ENCODE data around the gene P4HA2.

P4HA2 gene

DNA sequence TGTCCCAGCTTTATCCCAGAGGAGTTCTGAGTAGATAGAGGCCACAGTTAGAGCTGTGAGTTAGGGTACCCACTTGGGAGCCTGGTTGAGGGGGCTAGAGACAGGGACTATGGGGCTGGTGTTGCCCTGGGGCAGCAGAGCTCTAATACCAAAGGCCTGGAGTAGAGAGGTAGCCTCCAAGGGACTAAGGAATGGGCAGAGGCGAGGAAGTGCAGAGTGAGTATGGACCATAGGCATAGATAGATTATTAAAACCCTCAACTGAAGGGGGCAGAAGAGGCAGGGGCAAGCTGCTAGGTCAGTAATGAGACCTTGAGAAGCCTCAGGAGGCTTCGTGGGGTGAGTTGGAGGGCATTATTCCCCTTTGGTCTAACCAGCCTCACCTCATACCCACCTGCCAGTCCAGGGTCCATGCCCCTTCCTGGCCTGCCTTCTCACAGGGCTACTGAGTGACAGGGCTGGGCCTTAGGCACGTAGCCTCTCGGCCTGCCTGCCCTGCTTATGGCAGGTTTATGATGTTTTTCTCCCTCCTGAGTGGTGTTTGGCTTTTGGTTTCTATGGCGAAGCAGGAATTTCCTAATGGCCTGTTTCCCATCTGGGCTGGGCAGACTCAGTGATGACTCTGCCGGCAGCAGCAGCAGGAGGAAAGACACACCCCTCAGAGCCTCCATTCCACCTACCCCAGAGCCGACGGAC, 37.8 kb upstream of the P4HA2 start:
- in situ Hi-C loops (cut with HindIII; ENCODE audit: low sequenced_read_pairs): no loop called here
- TF ChIP-seq, protein P1, sequence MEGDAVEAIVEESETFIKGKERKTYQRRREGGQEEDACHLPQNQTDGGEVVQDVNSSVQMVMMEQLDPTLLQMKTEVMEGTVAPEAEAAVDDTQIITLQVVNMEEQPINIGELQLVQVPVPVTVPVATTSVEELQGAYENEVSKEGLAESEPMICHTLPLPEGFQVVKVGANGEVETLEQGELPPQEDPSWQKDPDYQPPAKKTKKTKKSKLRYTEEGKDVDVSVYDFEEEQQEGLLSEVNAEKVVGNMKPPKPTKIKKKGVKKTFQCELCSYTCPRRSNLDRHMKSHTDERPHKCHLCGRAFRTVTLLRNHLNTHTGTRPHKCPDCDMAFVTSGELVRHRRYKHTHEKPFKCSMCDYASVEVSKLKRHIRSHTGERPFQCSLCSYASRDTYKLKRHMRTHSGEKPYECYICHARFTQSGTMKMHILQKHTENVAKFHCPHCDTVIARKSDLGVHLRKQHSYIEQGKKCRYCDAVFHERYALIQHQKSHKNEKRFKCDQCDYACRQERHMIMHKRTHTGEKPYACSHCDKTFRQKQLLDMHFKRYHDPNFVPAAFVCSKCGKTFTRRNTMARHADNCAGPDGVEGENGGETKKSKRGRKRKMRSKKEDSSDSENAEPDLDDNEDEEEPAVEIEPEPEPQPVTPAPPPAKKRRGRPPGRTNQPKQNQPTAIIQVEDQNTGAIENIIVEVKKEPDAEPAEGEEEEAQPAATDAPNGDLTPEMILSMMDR (IDR thresholded peaks at IDR 0.05; ENCODE audit: low read depth, low read length, missing control alignments): no peak
- no peak overlapping the region for H3K4me3 ChIP-seq (ENCODE audit: low read depth, low read length)
- peak; percentile 89 for DNase-seq (ENCODE audit: low read depth)

DNA sequence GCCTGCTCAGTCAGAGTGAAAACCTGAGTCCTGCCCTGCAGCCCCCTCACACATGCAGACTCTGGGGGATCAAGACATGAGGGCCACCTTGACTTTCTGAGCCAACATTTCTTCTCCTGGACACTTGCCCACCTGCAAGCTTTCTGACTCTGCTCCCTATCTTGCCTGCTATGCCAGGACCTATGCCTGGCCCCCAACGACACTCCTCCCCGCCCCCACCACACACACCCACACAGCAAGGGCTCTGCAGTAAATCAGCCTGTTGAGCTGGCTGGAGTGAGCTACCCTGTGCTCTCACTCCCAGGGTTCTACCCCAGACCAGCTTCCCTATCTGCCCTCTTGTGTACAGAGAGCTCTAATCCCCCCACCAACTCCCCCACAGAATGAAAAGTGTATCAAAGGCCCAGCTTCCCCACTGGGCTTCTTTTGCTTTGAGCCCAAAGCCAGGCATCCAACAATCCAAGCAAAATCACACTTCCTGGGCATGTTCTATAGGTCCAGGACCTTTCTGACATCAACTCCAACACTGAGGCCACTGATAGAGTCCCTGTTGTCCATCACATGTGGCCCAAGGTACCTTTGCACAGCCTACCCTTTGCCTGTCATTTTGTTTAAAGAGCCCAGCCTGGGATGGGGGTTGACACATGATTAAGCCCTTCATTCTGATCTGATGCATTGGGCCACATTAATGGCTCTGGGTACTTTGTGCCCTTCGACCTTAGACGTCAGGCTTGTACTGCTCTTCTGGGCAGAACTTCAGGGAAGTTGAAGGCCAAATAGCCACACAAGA, 37.1 kb upstream of the P4HA2 start:
- DNase-seq (ENCODE audit: low read depth): no peak
- in situ Hi-C loops (cut with HindIII; ENCODE audit: low sequenced_read_pairs): loop anchor here (5.0 kb wide), 1 partner anchor 72 kb away; no protein-coding TSS in a partner anchor

DNA sequence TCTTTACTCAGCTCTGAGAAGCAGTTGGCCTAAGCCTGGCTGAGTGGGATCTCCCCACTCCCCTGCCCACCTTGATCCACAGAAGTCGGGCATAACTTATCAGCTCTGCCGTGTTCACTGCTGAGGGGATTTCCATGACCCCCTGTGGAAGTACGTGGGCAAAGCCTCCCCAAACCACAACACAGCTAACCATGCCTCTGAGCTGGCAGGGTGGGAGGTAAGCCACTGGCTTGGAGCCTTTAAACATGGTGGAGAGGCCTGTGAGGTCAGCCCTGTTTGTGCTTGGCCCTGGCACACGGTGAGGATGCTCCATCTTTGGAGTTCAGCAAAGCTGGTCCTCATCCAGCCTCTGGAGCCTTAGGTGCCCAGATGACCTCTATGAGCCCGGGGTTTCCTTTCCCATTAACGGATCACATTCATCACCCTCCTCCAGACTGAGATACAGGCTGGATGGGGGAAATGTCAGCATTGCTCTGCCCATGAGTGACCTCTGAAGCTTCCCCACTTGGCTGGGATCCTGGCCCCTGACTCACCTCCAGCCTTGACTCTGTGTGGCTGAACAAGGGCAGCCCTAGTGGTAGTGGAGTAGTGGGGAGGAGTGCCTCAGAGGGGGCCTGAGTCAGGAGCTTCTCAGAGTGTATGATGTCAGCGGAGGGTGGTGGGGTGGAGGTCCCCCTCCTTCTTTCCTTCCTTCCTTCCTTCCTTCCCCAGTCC, 36.1 kb upstream of the P4HA2 start:
- in situ Hi-C loops (cut with HindIII; ENCODE audit: low sequenced_read_pairs): loop anchor here (5.0 kb wide), 1 partner anchor 71 kb away; no protein-coding TSS in a partner anchor
- peak; percentile 55 for DNase-seq (ENCODE audit: low read depth)
- TF ChIP-seq, protein P1 (IDR thresholded peaks at IDR 0.05; ENCODE audit: low read depth, low read length, missing control alignments): peak; percentile 19
- H3K4me3 ChIP-seq (ENCODE audit: low read depth, low read length): no peak overlapping the region

More for the DNA sequence above, 37.1 kb upstream of the P4HA2 start:
- TF ChIP-seq, protein P1 (IDR thresholded peaks at IDR 0.05; ENCODE audit: low read depth, low read length, missing control alignments): no peak
- no peak overlapping the region for H3K4me3 ChIP-seq (ENCODE audit: low read depth, low read length)

DNA sequence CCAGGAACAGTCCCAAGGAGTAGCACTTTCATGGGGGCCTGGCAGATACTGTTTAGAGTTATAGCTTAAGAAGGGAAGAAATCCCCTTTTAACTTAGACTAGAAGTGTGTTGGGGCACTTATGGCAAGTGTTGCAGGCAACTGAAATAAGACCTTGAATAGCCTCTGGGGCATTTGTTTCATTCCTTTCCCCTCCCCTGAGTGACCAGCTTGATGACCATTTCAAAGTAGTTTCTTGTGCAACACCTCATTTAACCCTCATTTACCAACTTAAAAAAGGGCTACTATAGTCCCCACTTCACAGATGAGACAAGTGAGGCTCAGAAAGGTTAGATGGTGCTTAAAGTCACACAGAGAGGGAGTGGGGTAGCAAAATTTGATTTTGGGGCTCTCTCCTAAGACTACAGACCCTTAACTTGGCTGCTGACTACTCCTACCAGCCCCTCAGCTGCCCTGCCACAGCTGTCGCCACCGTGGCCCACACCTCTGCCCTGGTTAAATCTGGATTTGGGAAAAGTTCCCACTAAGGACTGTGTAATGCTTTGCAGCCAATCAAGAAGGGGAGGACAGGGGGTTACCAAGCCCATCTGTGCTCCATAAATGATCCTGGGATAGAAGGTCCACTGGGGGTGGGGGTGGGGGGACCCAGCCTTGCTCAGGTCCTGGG, 35.4 kb upstream of the P4HA2 start:
- DNase-seq (ENCODE audit: low read depth): no peak
- in situ Hi-C loops (cut with HindIII; ENCODE audit: low sequenced_read_pairs): loop anchor here (5.0 kb wide), 1 partner anchor 71 kb away; no protein-coding TSS in a partner anchor
- TF ChIP-seq, protein P1 (IDR thresholded peaks at IDR 0.05; ENCODE audit: low read depth, low read length, missing control alignments): no peak
- H3K4me3 ChIP-seq (ENCODE audit: low read depth, low read length): no peak overlapping the region

DNA sequence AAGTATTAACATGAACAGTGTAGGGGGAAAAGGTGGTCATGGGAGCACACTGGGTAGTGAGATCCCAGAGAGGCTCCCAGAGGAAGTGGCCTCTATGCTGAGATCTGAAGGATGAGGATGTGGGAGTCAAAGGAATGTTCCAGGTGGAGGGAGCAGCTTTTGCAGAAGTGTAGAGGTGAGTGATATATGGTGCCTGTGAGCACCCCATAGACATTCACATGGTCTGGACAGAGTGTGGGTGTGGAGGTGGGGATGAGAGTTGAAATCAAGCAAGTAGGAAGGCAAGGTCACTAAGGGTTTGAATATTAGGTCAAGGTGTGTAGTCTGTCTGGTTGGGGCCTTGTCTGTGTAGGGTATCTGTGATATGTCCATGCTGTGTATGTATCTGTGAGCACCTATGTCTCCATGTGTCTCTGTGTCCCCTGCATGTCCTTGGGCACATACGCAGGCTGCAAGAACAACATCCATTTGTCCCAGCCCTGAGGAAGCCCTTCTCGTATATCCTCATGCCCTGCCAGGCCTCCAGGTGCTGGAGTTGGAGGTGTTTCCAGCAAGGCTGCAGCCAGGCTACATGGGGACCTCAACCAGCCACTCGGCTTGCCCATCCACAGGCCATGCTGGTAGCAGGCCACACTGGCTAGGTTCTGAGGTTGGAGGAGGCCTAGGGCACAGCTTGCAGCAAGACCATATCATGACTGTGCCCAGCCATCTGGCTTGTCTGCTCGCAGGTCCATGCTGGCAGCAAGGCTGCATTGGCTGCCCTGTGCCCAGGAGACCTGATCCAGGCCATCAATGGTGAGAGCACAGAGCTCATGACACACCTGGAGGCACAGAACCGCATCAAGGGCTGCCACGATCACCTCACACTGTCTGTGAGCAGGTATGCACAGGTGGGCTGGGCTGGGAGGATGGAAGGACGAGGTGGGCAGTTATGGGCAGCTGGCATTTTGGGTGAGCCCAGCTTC, 34.5 kb upstream of the P4HA2 start:
- TF ChIP-seq, protein P1 (IDR thresholded peaks at IDR 0.05; ENCODE audit: low read depth, low read length, missing control alignments): no peak
- no peak for DNase-seq (ENCODE audit: low read depth)
- in situ Hi-C loops (cut with HindIII; ENCODE audit: low sequenced_read_pairs): loop anchor here (5.0 kb wide), 1 partner anchor 70 kb away; no protein-coding TSS in a partner anchor
- no peak overlapping the region for H3K4me3 ChIP-seq (ENCODE audit: low read depth, low read length)

Data from astrocyte of the cerebellum (primary cell).